ENCODE data around the gene LNPEP. TPM values are rescaled to one million over a fixed set of nuclear protein-coding genes. Genes with fewer than 3 reads are reported as not detected.
A peak's percentile ranks its signal among the peaks of the same experiment; 100 is the strongest.

LNPEP gene
- total RNA-seq, 1 donor from 2014 or later, result 33.9 TPM

DNA sequence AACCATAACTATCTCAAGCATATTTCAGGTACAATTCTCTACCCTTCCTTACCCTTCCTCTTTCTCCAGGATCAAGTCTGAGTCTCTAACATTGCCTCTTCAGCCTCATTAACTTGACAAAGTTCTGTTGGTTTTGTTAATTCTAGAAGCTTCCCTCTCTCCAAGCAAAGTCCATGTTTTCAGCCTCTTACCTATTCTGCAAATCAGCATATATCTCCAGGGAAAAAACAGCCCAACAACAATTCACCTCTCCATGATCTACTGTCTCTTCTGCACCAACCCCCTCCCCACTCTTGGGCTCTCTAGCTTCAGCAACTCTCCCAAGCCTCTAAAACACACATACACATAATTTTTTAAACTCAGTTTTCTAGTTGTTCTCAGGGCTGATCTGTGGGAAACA is 134.4 kb downstream of the LNPEP start:
- intact Hi-C loops (cut with DNase I), result no loop called here
- TF ChIP-seq POLR2A (IDR thresholded peaks at IDR 0.05) (no peak), CTCF (IDR thresholded peaks at IDR 0.05) (no peak), POLR2AphosphoS5 (IDR thresholded peaks at IDR 0.05; ENCODE audit: insufficient read depth in 1 of 2, low read depth in 1 of 2) (no peak)

DNA sequence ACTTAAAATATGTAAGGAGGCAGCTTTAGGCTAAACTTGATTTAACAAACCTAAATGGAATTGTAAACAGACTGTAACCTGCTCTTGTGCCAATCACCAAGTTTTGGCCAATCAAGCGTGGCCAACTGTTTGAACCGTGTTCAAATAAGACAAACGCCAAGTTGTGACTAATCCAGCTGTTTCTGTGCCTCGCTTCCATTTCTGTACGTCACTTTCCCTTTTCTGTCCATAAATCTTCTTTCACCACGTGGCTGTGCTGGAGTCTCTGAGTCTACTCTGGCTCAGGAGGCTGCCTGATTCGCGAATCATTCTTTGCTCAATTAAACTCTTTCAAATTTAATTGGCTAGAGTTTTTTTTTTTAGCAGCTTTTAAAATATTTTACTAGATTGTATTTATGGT is 135.2 kb downstream of the LNPEP start:
- DNase-seq (ENCODE audit: extremely low spot score in 2 of 2), result no peak
- H3K4me1 ChIP-seq, result no peaks in the 10 kb centered on the region
- peak in 1 of 2 donors; percentile 63 for TF ChIP-seq POLR2AphosphoS5 (IDR thresholded peaks at IDR 0.05; ENCODE audit: insufficient read depth in 1 of 2, low read depth in 1 of 2)
- TF ChIP-seq CTCF (IDR thresholded peaks at IDR 0.05), result no peak
- TF ChIP-seq POLR2A (IDR thresholded peaks at IDR 0.05), result no peak
- intact Hi-C loops (cut with DNase I), result no loop called here
- no peaks in the 10 kb centered on the region for H3K27me3 ChIP-seq
- no peaks in the 10 kb centered on the region for H3K9me3 ChIP-seq
- no peaks in the 10 kb centered on the region for H3K36me3 ChIP-seq
- no peak overlapping the region for H3K4me3 ChIP-seq
- H3K27ac ChIP-seq, result no peak overlapping the region

More for the DNA sequence above, 134.4 kb downstream of the LNPEP start:
- Histone ChIP-seq H3K9me3 (no peaks in the 10 kb centered on the region), H3K4me1 (no peaks in the 10 kb centered on the region), H3K36me3 (no peaks in the 10 kb centered on the region), H3K4me3 (no peak overlapping the region), H3K27me3 (no peaks in the 10 kb centered on the region), H3K27ac (no peak overlapping the region)
- no peak for DNase-seq (ENCODE audit: extremely low spot score in 2 of 2)

DNA sequence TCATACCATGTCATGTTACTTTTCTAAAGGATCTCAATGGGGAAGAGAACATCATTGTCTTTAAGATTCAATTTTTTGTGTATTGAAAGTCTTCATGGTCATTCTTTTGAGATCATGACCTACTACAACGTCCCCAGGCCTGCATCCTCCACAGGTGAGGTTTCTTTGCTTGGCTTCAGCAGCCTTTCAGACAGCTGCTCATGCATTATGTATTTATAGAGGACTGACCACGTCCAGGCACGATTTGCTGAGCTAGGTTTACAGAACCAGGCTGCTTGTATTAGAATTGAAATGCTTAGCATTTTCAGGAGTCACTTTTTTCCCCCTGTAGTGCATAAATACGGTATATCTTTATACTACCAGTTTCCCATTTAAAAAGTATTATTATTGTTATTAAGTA is 136.1 kb downstream of the LNPEP start:
- no peak overlapping the region for H3K27ac ChIP-seq

GRCh38 chr5:97072696-97073095 is 136.8 kb downstream of the LNPEP start:
- no peaks in the 10 kb centered on the region for H3K4me1 ChIP-seq
- no peaks in the 10 kb centered on the region for H3K9me3 ChIP-seq
- intact Hi-C loops (cut with DNase I), result no loop called here
- no peak for DNase-seq (ENCODE audit: extremely low spot score in 2 of 2)
- H3K4me3 ChIP-seq, result no peak overlapping the region
- no peak overlapping the region for H3K27ac ChIP-seq
- TF ChIP-seq POLR2AphosphoS5 (IDR thresholded peaks at IDR 0.05; ENCODE audit: insufficient read depth in 1 of 2, low read depth in 1 of 2) (no peak), POLR2A (IDR thresholded peaks at IDR 0.05) (no peak), CTCF (IDR thresholded peaks at IDR 0.05) (no peak)
- no peaks in the 10 kb centered on the region for H3K27me3 ChIP-seq
- H3K36me3 ChIP-seq, result no peaks in the 10 kb centered on the region

More for the DNA sequence above, 136.1 kb downstream of the LNPEP start:
- H3K4me1 ChIP-seq, result no peaks in the 10 kb centered on the region
- intact Hi-C loops (cut with DNase I), result no loop called here
- no peaks in the 10 kb centered on the region for H3K9me3 ChIP-seq
- TF ChIP-seq POLR2AphosphoS5 (IDR thresholded peaks at IDR 0.05; ENCODE audit: insufficient read depth in 1 of 2, low read depth in 1 of 2) (no peak), CTCF (IDR thresholded peaks at IDR 0.05) (no peak), POLR2A (IDR thresholded peaks at IDR 0.05) (no peak)
- H3K36me3 ChIP-seq, result no peaks in the 10 kb centered on the region
- DNase-seq (ENCODE audit: extremely low spot score in 2 of 2), result no peak
- H3K27me3 ChIP-seq, result no peaks in the 10 kb centered on the region
- no peak overlapping the region for H3K4me3 ChIP-seq

GRCh38 chr5:97073420-97073819 is 137.5 kb downstream of the LNPEP start:
- no peaks in the 10 kb centered on the region for H3K36me3 ChIP-seq
- H3K4me3 ChIP-seq, result no peak overlapping the region
- DNase-seq (ENCODE audit: extremely low spot score in 2 of 2), result no peak
- no peaks in the 10 kb centered on the region for H3K9me3 ChIP-seq
- H3K4me1 ChIP-seq, result no peaks in the 10 kb centered on the region
- H3K27ac ChIP-seq, result no peak overlapping the region
- intact Hi-C loops (cut with DNase I), result no loop called here
- H3K27me3 ChIP-seq, result no peaks in the 10 kb centered on the region
- TF ChIP-seq POLR2AphosphoS5 (IDR thresholded peaks at IDR 0.05; ENCODE audit: insufficient read depth in 1 of 2, low read depth in 1 of 2), result no peak
- TF ChIP-seq CTCF (IDR thresholded peaks at IDR 0.05), result no peak
- TF ChIP-seq POLR2A (IDR thresholded peaks at IDR 0.05), result no peak

Measured in vagina (tissue), 2 donors.